GM12878 (cell line): ENCODE data around the gene ACTR10. TPM values are rescaled to one million over a fixed set of nuclear protein-coding genes. Genes with fewer than 3 reads are reported as not detected.

Source experiments
- BMI1 ChIP-seq: fragments of 450-650 bp; IDR thresholded peaks from 2 replicates; pipeline ENCODE4 v1.6.1; 2016; ENCODE audit warnings: mild to moderate bottlenecking, moderate library complexity, borderline replicate concordance
- CUX1 ChIP-seq: IDR thresholded peaks from 2 replicates; pipeline ENCODE4 v1.6.1; 2012; ENCODE audit warnings: improper control_type of control experiment, low read depth, low read length; ENCODE audit not compliant: insufficient replicate concordance
- E4F1 ChIP-seq: fragments of 450-650 bp; IDR thresholded peaks from 2 replicates; pipeline ENCODE4 v1.6.1; 2018; ENCODE audit warnings: borderline replicate concordance, mild to moderate bottlenecking; ENCODE audit not compliant: partially characterized antibody
- EGR1 ChIP-seq, 2 experiments: IDR thresholded peaks; 1 replicate in 1 of 2; 2 replicates in 1 of 2; pipeline ENCODE4 v1.6.1; 2011 to 2012; ENCODE audit warnings: low read depth in 2 of 2, low read length in 2 of 2, borderline replicate concordance in 1 of 2, mild to moderate bottlenecking in 1 of 2, moderate library complexity in 1 of 2
- ESRRA ChIP-seq: IDR thresholded peaks from 2 replicates; pipeline ENCODE4 v1.6.1; 2012; ENCODE audit warnings: mild to moderate bottlenecking, low read length, improper control_type of control experiment
- KAT2A ChIP-seq: conservative IDR thresholded peaks from 2 replicates; pipeline ENCODE4 v1.6.1; 2011; ENCODE audit warnings: low read depth, low read length; ENCODE audit not compliant: control insufficient read depth
- LARP7 ChIP-seq: fragments of 450-650 bp; IDR thresholded peaks from 2 replicates; pipeline ENCODE4 v1.6.1; 2017; ENCODE audit warnings: mild to moderate bottlenecking
- MTA3 ChIP-seq: IDR thresholded peaks from 2 replicates; pipeline ENCODE4 v1.6.1; 2012; ENCODE audit warnings: low read length, inconsistent platforms, borderline replicate concordance
- MYB ChIP-seq: fragments of 150-350 bp; IDR thresholded peaks from 2 replicates; pipeline ENCODE4 v1.6.1; 2014; ENCODE audit warnings: mild to moderate bottlenecking, low read depth, low read length, borderline replicate concordance
- NKRF ChIP-seq: fragments of 450-650 bp; conservative IDR thresholded peaks from 2 replicates; pipeline ENCODE4 v1.6.1; 2017; ENCODE audit warnings: mild to moderate bottlenecking, moderate library complexity
- POLR2AphosphoS2 ChIP-seq: IDR thresholded peaks from 2 replicates; pipeline ENCODE4 v1.6.1; 2011; ENCODE audit warnings: low read depth, mild to moderate bottlenecking, low read length, improper control_type of control experiment, moderate library complexity
- POLR2AphosphoS5 ChIP-seq: IDR thresholded peaks from 2 replicates; pipeline ENCODE4 v1.6.1; 2011; ENCODE audit warnings: mild to moderate bottlenecking, low read length, inconsistent platforms
- POU2F2 ChIP-seq: IDR thresholded peaks from 3 replicates; pipeline ENCODE4 v1.6.1; 2011; ENCODE audit warnings: low read depth, mild to moderate bottlenecking, low read length, borderline replicate concordance
- RCOR1 ChIP-seq: conservative IDR thresholded peaks from 2 replicates; pipeline ENCODE4 v1.6.1; 2012; ENCODE audit warnings: low read depth, low read length, improper control_type of control experiment
- SP1 ChIP-seq: IDR thresholded peaks from one replicate; pipeline ENCODE4 v1.6.1; 2011; ENCODE audit warnings: low read depth, low read length
- TCF3 ChIP-seq: IDR thresholded peaks from 2 replicates; pipeline ENCODE4 v1.6.1; 2012; ENCODE audit warnings: low read depth, mild to moderate bottlenecking, low read length, borderline replicate concordance; ENCODE audit not compliant: insufficient read depth
- ZNF24 ChIP-seq: fragments of 450-650 bp; IDR thresholded peaks from 2 replicates; pipeline ENCODE4 v1.6.1; 2017; ENCODE audit warnings: antibody characterized with exemption, mild to moderate bottlenecking
- ZNF274 ChIP-seq: IDR thresholded peaks from one replicate; pipeline ENCODE4 v1.8.0; 2011; ENCODE audit not compliant: insufficient read length, insufficient read depth
- ZNF384 ChIP-seq: IDR thresholded peaks from 2 replicates; pipeline ENCODE4 v1.6.1; 2012; ENCODE audit warnings: low read depth, mild to moderate bottlenecking, low read length, improper control_type of control experiment, borderline replicate concordance
- ZSCAN29 ChIP-seq: fragments of 450-650 bp; IDR thresholded peaks from 2 replicates; pipeline ENCODE4 v1.6.1; 2017; ENCODE audit warnings: mild to moderate bottlenecking, moderate library complexity
- polyA plus RNA-seq, 11 experiments: library from polyadenylated mRNA; depleted of rRNA in 4 of 11; unstranded in 6 of 11; stranded (reverse) in 5 of 11; fragments of >200 nt; fragmentation: Nextera tagmentation in 4 of 11; fragmentation: Illumina TruSeq in 1 of 11; extraction: Ambion mirVana in 4 of 11; extraction: Trizol in 1 of 11; gene quantifications; 1 replicate in 1 of 11; 2 replicates in 10 of 11; pipeline versions ENCODE4 v1.2.1 to v1.2.3, GENCODE V29; 2011 to 2016; ENCODE audit warnings: inconsistent platforms in 2 of 11, missing spikeins in 2 of 11, low read depth in 1 of 11
- total RNA-seq, 4 experiments: library from RNA; depleted of rRNA in 3 of 4; stranded (reverse); fragments of >200 nt in 3 of 4; fragmentation: Illumina TruSeq in 1 of 4; extraction: Trizol in 1 of 4; gene quantifications; 2 replicates each; pipeline versions ENCODE4 v1.2.1 to v1.2.3, GENCODE V29; 2013 to 2021

The ACTR10 gene
- total and polyA plus RNA-seq, 10 of the 15 experiments (the other 5 are each of a cell fraction or from before 2014, with no cell fraction given) = 26.0 to 74.3 (median 38.9) TPM

GRCh38 chr14:58199726-58200479 is at the start of gene ACTR10 (continued):
- no peak for TF ChIP-seq CUX1
- peak; percentile 77 to 98 for TF ChIP-seq EGR1 (IDR thresholded peaks at IDR 0.05; ENCODE audit: borderline replicate concordance in 1 of 2, low read depth in 2 of 2, low read length in 2 of 2)
- peak; percentile 64; the same call in 1 of the 2 replicates for TF ChIP-seq NKRF
- peak; percentile 66; the same call in 1 of the 2 replicates for TF ChIP-seq TCF3
- TF ChIP-seq ZNF384 = no peak
- TF ChIP-seq BMI1 = no peak
- TF ChIP-seq POU2F2 = 0 out of 3 replicates have a peak, but pooled peaks have one; percentile 8
- TF ChIP-seq MTA3 = no peak
- TF ChIP-seq LARP7 = peak; percentile 93
- no peak for TF ChIP-seq E4F1
- TF ChIP-seq ZNF24 = peak; percentile 55; the same call in 1 of the 2 replicates
- TF ChIP-seq POLR2AphosphoS5 = peak; percentile 81; the same call in 1 of the 2 replicates
- TF ChIP-seq ZNF274 = no peak
- peak; percentile 75 for TF ChIP-seq SP1
- TF ChIP-seq KAT2A = no peak
- peak; percentile 87; the same call in 1 of the 2 replicates for TF ChIP-seq RCOR1
- TF ChIP-seq ESRRA = no peak
- TF ChIP-seq MYB = peak; percentile 98
- no peak for TF ChIP-seq POLR2AphosphoS2
- TF ChIP-seq ZSCAN29 = 0 out of 2 replicates have a peak, but pooled peaks have one; percentile 63
